H1 (cell line): ENCODE measurements around the gene KRT1. TPM values are rescaled to one million over a fixed set of nuclear protein-coding genes. Genes with fewer than 3 reads are reported as not detected.

Source experiments
- CTCF ChIA-PET: fragments of 300-600 bp; sonication (Branson Sonifier 250); formaldehyde crosslinking; loops from one replicate; lab custom pipeline; 2021; ENCODE audit not compliant: partially characterized antibody; lab: Charles Lee
- POLR2A ChIA-PET: fragments of 300-600 bp; sonication (Branson Sonifier 250); formaldehyde crosslinking; loops from one replicate; lab custom pipeline; 2021; ENCODE audit warnings: inconsistent platforms; ENCODE audit not compliant: partially characterized antibody; lab: Charles Lee
- DNase-seq, 2 experiments: peaks; one replicate each; pipeline versions ENCODE4 v3.0.0 to v3.0.0-alpha.2; 2010 to 2022; ENCODE audit warnings: low spot score in 2 of 2, low read depth in 1 of 2, mixed read lengths in 1 of 2
- FAIRE-seq: peaks from 2 replicates; lab custom pipeline; 2011; peaks lifted over from hg19 to GRCh38; lab: Jason Lieb, UNC
- H2AFZ ChIP-seq: 2 replicates; pipeline ENCODE4 v1.8.1; 2012; ENCODE audit warnings: low read length, inconsistent platforms
- H2AK5ac ChIP-seq: 2 replicates; pipeline ENCODE4 v1.6.1; 2013; ENCODE audit warnings: low read depth, low read length
- H2BK120ac ChIP-seq: replicated peaks from 2 replicates; pipeline ENCODE3; 2013; ENCODE audit warnings: low read depth, low read length, inconsistent platforms
- H2BK12ac ChIP-seq: 2 replicates; pipeline ENCODE4 v1.6.1; 2013; ENCODE audit warnings: low read depth, low read length
- H2BK15ac ChIP-seq: 2 replicates; pipeline ENCODE4 v1.6.1; 2013; ENCODE audit warnings: low read length
- H2BK20ac ChIP-seq: 2 replicates; pipeline ENCODE4 v1.6.1; 2013; ENCODE audit warnings: low read length
- H2BK5ac ChIP-seq: 2 replicates; pipeline ENCODE4 v1.6.1; 2013; ENCODE audit warnings: low read depth, low read length
- H3K14ac ChIP-seq: 2 replicates; pipeline ENCODE4 v1.6.1; 2013; ENCODE audit warnings: inconsistent platforms; ENCODE audit not compliant: insufficient read length
- H3K18ac ChIP-seq: 2 replicates; pipeline ENCODE4 v1.6.1; 2013; ENCODE audit warnings: low read length; ENCODE audit errors: extremely low read depth
- H3K23ac ChIP-seq: 2 replicates; pipeline ENCODE4 v1.6.1; 2013; ENCODE audit warnings: inconsistent platforms; ENCODE audit not compliant: insufficient read length
- H3K23me2 ChIP-seq: 2 replicates; pipeline ENCODE4 v1.6.1; 2013; ENCODE audit warnings: low read depth, low read length
- H3K27ac ChIP-seq: 2 replicates; pipeline ENCODE4 v1.6.1; 2011; ENCODE audit warnings: low read depth, low read length, inconsistent platforms
- H3K27me3 ChIP-seq, 4 experiments: replicated peaks in 1 of 4; 1 replicate in 1 of 4; 2 replicates in 3 of 4; pipeline versions ENCODE4 v1.6.1 to v1.8.1; 2011 to 2013; ENCODE audit warnings: low read length in 3 of 4, mild to moderate bottlenecking in 3 of 4, inconsistent platforms in 2 of 4, mixed read lengths in 2 of 4, moderate library complexity in 1 of 4; ENCODE audit not compliant: control insufficient read depth in 3 of 4, insufficient read depth in 3 of 4; ENCODE audit errors: extremely low read depth in 1 of 4
- H3K36me3 ChIP-seq, 4 experiments: 2 replicates each; pipeline versions ENCODE4 v1.6.1 to v1.8.1; 2011 to 2013; ENCODE audit warnings: mild to moderate bottlenecking in 4 of 4, low read length in 3 of 4, moderate library complexity in 2 of 4, control low read depth in 1 of 4, inconsistent platforms in 1 of 4; ENCODE audit not compliant: insufficient read depth in 4 of 4, control insufficient read depth in 2 of 4
- H3K4ac ChIP-seq: replicated peaks from 2 replicates; pipeline ENCODE3; 2013; ENCODE audit warnings: low read length, low read depth, mixed read lengths, inconsistent platforms; ENCODE audit not compliant: insufficient read length
- H3K4me1 ChIP-seq, 4 experiments: replicated peaks in 1 of 4; 1 replicate in 1 of 4; 2 replicates in 3 of 4; pipeline versions ENCODE4 v1.6.1 to v1.8.1; 2011 to 2013; ENCODE audit warnings: low read length in 3 of 4, inconsistent platforms in 2 of 4, mixed read lengths in 1 of 4; ENCODE audit not compliant: insufficient read depth in 4 of 4, control insufficient read depth in 3 of 4
- H3K4me2 ChIP-seq, 2 experiments: 2 replicates each; pipeline versions ENCODE4 v1.6.1 to v1.8.1; 2011 to 2013; ENCODE audit warnings: low read depth in 2 of 2, low read length in 2 of 2, control low read depth in 1 of 2, inconsistent platforms in 1 of 2, mild to moderate bottlenecking in 1 of 2; ENCODE audit not compliant: insufficient read depth in 1 of 2
- H3K4me3 ChIP-seq, 4 experiments: fragments of 200-600, 300-600 bp in 1 of 4; sonication (generic), shearing (Covaris generic), sonication (Bioruptor Twin) in 1 of 4; 2 replicates each; pipeline versions ENCODE4 v1.5.1 to v1.8.1; 2011 to 2016; ENCODE audit warnings: low read length in 4 of 4, low read depth in 3 of 4, control low read depth in 2 of 4, inconsistent platforms in 2 of 4, mild to moderate bottlenecking in 2 of 4, mixed read lengths in 1 of 4, moderate library complexity in 1 of 4; ENCODE audit not compliant: insufficient read depth in 2 of 4; ENCODE audit errors: extremely low read depth in 1 of 4
- H3K56ac ChIP-seq: replicated peaks from 2 replicates; pipeline ENCODE3; 2013; ENCODE audit warnings: low read depth, mild to moderate bottlenecking, mixed read lengths, low read length, inconsistent platforms; ENCODE audit not compliant: insufficient read length
- H3K79me1 ChIP-seq: 2 replicates; pipeline ENCODE4 v1.6.1; 2013; ENCODE audit warnings: low read depth, low read length, control low read depth
- H3K79me2 ChIP-seq, 2 experiments: 2 replicates each; pipeline versions ENCODE4 v1.6.1 to v1.8.1; 2012 to 2013; ENCODE audit warnings: low read length in 2 of 2, mild to moderate bottlenecking in 2 of 2, inconsistent platforms in 1 of 2; ENCODE audit not compliant: insufficient read depth in 2 of 2, control insufficient read depth in 1 of 2
- H3K9ac ChIP-seq, 4 experiments: replicated peaks in 1 of 4; 1 replicate in 1 of 4; 2 replicates in 3 of 4; pipeline versions ENCODE4 v1.6.1 to v1.8.1; 2011 to 2013; ENCODE audit warnings: low read depth in 3 of 4, low read length in 3 of 4, control low read depth in 2 of 4, mild to moderate bottlenecking in 2 of 4, moderate library complexity in 2 of 4, inconsistent platforms in 1 of 4; ENCODE audit errors: extremely low read depth in 1 of 4
- H3K9me3 ChIP-seq, 2 experiments: 2 replicates each; pipeline versions ENCODE4 v1.6.1 to v1.8.1; 2012 to 2013; ENCODE audit warnings: mild to moderate bottlenecking in 2 of 2, moderate library complexity in 2 of 2, control low read depth in 1 of 2, inconsistent platforms in 1 of 2, low read depth in 1 of 2, low read length in 1 of 2, mixed read lengths in 1 of 2; ENCODE audit not compliant: insufficient read depth in 2 of 2
- H4K20me1 ChIP-seq, 2 experiments: replicated peaks in 1 of 2; 2 replicates each; pipeline versions ENCODE3 to v1.8.1; 2011 to 2013; ENCODE audit warnings: inconsistent platforms in 2 of 2, low read length in 2 of 2, mild to moderate bottlenecking in 1 of 2; ENCODE audit not compliant: insufficient read depth in 2 of 2, control insufficient read depth in 1 of 2
- H4K5ac ChIP-seq: 2 replicates; pipeline ENCODE4 v1.6.1; 2013; ENCODE audit warnings: low read length, low read depth, mixed read lengths, inconsistent platforms; ENCODE audit not compliant: insufficient read length
- H4K8ac ChIP-seq: 2 replicates; pipeline ENCODE4 v1.8.0; 2013; ENCODE audit warnings: mild to moderate bottlenecking, moderate library complexity, low read length, inconsistent platforms; ENCODE audit not compliant: insufficient read depth; ENCODE audit errors: extremely low read depth
- H4K91ac ChIP-seq: replicated peaks from 2 replicates; pipeline ENCODE3; 2013; ENCODE audit warnings: low read length, mixed read lengths, inconsistent platforms; ENCODE audit not compliant: insufficient read length
- CBX5 ChIP-seq: fragments of 300-800, 300-1000 bp; sonication (generic); IDR thresholded peaks from 2 replicates; pipeline ENCODE4 v1.7.1; 2016; ENCODE audit warnings: antibody characterized with exemption, low read length, low read depth
- CBX8 ChIP-seq: fragments of 300-800, 300-1000 bp; sonication (generic); IDR thresholded peaks from 2 replicates; pipeline ENCODE4 v1.7.1; 2016; ENCODE audit warnings: low read depth, low read length, borderline replicate concordance
- CHD2 ChIP-seq: IDR thresholded peaks from 2 replicates; pipeline ENCODE4 v1.6.1; 2012; ENCODE audit warnings: low read length, improper control_type of control experiment
- CREB1 ChIP-seq: IDR thresholded peaks from 2 replicates; pipeline ENCODE4 v1.6.1; 2012; ENCODE audit warnings: inconsistent platforms
- HDAC2 ChIP-seq, 2 experiments: fragments of 300-600 bp in 1 of 2; sonication (generic) in 1 of 2; IDR thresholded peaks; 2 replicates each; pipeline ENCODE4 v1.6.1; 2011 to 2012; ENCODE audit warnings: low read depth in 2 of 2, low read length in 2 of 2, mild to moderate bottlenecking in 2 of 2, moderate library complexity in 2 of 2, borderline replicate concordance in 1 of 2, inconsistent platforms in 1 of 2
- KDM4A ChIP-seq: IDR thresholded peaks from one replicate; pipeline ENCODE4 v1.7.1; 2012; ENCODE audit warnings: low read depth, mild to moderate bottlenecking, moderate library complexity, low read length, inconsistent platforms; ENCODE audit not compliant: severe bottlenecking
- NANOG ChIP-seq: IDR thresholded peaks from 2 replicates; pipeline ENCODE4 v1.6.1; 2011; ENCODE audit warnings: low read length, low read depth, mild to moderate bottlenecking, inconsistent platforms; ENCODE audit not compliant: insufficient read depth, poor library complexity, severe bottlenecking
- POU5F1 ChIP-seq: IDR thresholded peaks from 2 replicates; pipeline ENCODE4 v1.6.1; 2011; ENCODE audit warnings: low read depth, mild to moderate bottlenecking, low read length, moderate library complexity
- SAP30 ChIP-seq: fragments of 300-600 bp; sonication (generic); IDR thresholded peaks from 2 replicates; pipeline ENCODE4 v1.7.1; 2012; ENCODE audit warnings: low read length, moderate library complexity, mild to moderate bottlenecking, inconsistent platforms; ENCODE audit not compliant: insufficient read depth, insufficient replicate concordance
- SP1 ChIP-seq: IDR thresholded peaks from 2 replicates; pipeline ENCODE4 v1.6.1; 2011; ENCODE audit warnings: low read depth, low read length
- SP2 ChIP-seq: IDR thresholded peaks from 2 replicates; pipeline ENCODE4 v1.6.1; 2012; ENCODE audit warnings: mild to moderate bottlenecking, low read length, inconsistent platforms
- SP4 ChIP-seq: IDR thresholded peaks from 2 replicates; pipeline ENCODE4 v1.6.1; 2012; ENCODE audit warnings: low read length, inconsistent platforms
- TBP ChIP-seq: IDR thresholded peaks from 2 replicates; pipeline ENCODE4 v1.6.1; 2011; ENCODE audit warnings: low read depth, low read length, improper control_type of control experiment
- USF2 ChIP-seq: IDR thresholded peaks from 2 replicates; pipeline ENCODE4 v1.6.1; 2011; ENCODE audit warnings: low read length, improper control_type of control experiment
- ZNF274 ChIP-seq: IDR thresholded peaks from 2 replicates; pipeline ENCODE4 v1.7.0; 2012; ENCODE audit warnings: low read length, borderline replicate concordance; ENCODE audit errors: extremely low read depth
- WGBS, 2 experiments: shearing (Covaris generic) in 1 of 2; methylation state at CpG; one replicate each; pipeline versions ENCODE4 v1.1.6 to v1.1.7; 2013 to 2015; ENCODE audit warnings: low lambda C conversion rate in 2 of 2, mixed read lengths in 2 of 2, inconsistent platforms in 1 of 2, low coverage in 1 of 2, missing lambda C conversion rate in 1 of 2; ENCODE audit not compliant: insufficient replicate concordance in 2 of 2, insufficient coverage in 1 of 2, insufficient read length in 1 of 2; ENCODE audit errors: extremely low coverage in 1 of 2, missing lambda C conversion rate in 1 of 2; 5-methylcytosine and 5-hydroxymethylcytosine counted together
- polyA plus RNA-seq, 7 experiments: library from polyadenylated mRNA; depleted of rRNA in 3 of 7; stranded (reverse) in 5 of 7; unstranded in 2 of 7; fragments of >200 nt in 5 of 7; fragments of 200-250 nt in 2 of 7; gene quantifications; 1 replicate in 5 of 7; 2 replicates in 1 of 7; 4 replicates in 1 of 7; pipeline versions ENCODE4 v1.2.1 to v1.2.3, GENCODE V29; 2011 to 2013; ENCODE audit warnings: missing spikeins in 2 of 7, mixed read lengths in 2 of 7
- total RNA-seq: library from RNA; stranded (reverse); fragmentation: NEBNext Ultra II Directional; extraction: Animal tissue kit (Norgen Biotek cat#: 25700); gene quantifications from 2 replicates; pipeline ENCODE4 v1.2.1, GENCODE V29; 2021

The KRT1 gene
- total and polyA plus RNA-seq, 2 of the 8 experiments (the other 6 are each of a cell fraction or from before 2014, with no cell fraction given), result not detected

- WGBS, 2 experiments, result 87% methylated on average over 2 of the region's 2 CpGs; no CpG with 5 or more reads in 1 of the 2 experiments
- no peak overlapping the region for H2BK15ac ChIP-seq
- H3K79me1 ChIP-seq, result no peaks in the 10 kb centered on the region; the same call in 1 of the 2 replicates
- ChIA-PET POLR2A (no interaction called here), CTCF (interaction anchor here (1.7 to 2.5 kb wide), 2 partner anchors 15 to 100 kb away, joined by 4 to 11 read pairs; no protein-coding TSS in a partner anchor)
- no peaks in the 10 kb centered on the region for H3K36me3 ChIP-seq
- no peak overlapping the region for H2BK120ac ChIP-seq
- H3K14ac ChIP-seq, result no peak overlapping the region
- no peak overlapping the region for H2BK12ac ChIP-seq
- no peak overlapping the region for H2BK5ac ChIP-seq
- no peak overlapping the region for H3K56ac ChIP-seq
- H3K23me2 ChIP-seq, result no peaks in the 10 kb centered on the region; the same call in 1 of the 2 replicates
- H3K9me3 ChIP-seq, result no peaks in the 10 kb centered on the region
- H2BK20ac ChIP-seq, result no peak overlapping the region
- H4K8ac ChIP-seq, result no peak overlapping the region
- no peak overlapping the region for H3K9ac ChIP-seq
- no peak overlapping the region for H3K18ac ChIP-seq
- H3K4ac ChIP-seq, result no peak overlapping the region
- no peak overlapping the region for H3K4me2 ChIP-seq
- no peak overlapping the region for H3K23ac ChIP-seq
- H3K4me3 ChIP-seq, result no peak overlapping the region
- DNase-seq (no peak), FAIRE-seq (no peak)
- no peak overlapping the region for H2AK5ac ChIP-seq
- H2AFZ ChIP-seq, result no peak overlapping the region
- no peaks in the 10 kb centered on the region for H4K20me1 ChIP-seq
- no peaks in the 10 kb centered on the region for H3K79me2 ChIP-seq
- H4K91ac ChIP-seq, result no peak overlapping the region
- H3K27me3 ChIP-seq, result no peaks in the 10 kb centered on the region
- H4K5ac ChIP-seq, result no peak overlapping the region
- H3K4me1 ChIP-seq, result no peaks in the 10 kb centered on the region
- H3K27ac ChIP-seq, result no peak overlapping the region
- TF ChIP-seq SP1, result no peak
- TF ChIP-seq SAP30, result no peak
- TF ChIP-seq HDAC2 (IDR thresholded peaks at IDR 0.05; ENCODE audit: borderline replicate concordance in 1 of 2, low read depth in 2 of 2, low read length in 2 of 2), result no peak
- no peak for TF ChIP-seq TBP
- TF ChIP-seq CREB1, result no peak
- TF ChIP-seq CBX5, result no peak
- no peak for TF ChIP-seq KDM4A
- no peak for TF ChIP-seq POU5F1
- no peak for TF ChIP-seq ZNF274
- no peak for TF ChIP-seq USF2
- no peak for TF ChIP-seq SP4
- TF ChIP-seq NANOG, result no peak
- TF ChIP-seq CHD2, result no peak
- TF ChIP-seq CBX8, result no peak
- no peak for TF ChIP-seq SP2
These were observed 2.1 kb upstream of the KRT1 start for GRCh38 chr12:52682381-52682660.
